ENCODE measurements around the gene TEX22.

Gene TEX22

GRCh38 chr14:105401699-105402098 is 3.4 kb downstream of the TEX22 start:
- TF ChIP-seq EZH2 (optimal IDR thresholded peaks at IDR 0.05; ENCODE audit: low read depth, low read length) (no peak), EZH2phosphoT487 (IDR thresholded peaks at IDR 0.05; ENCODE audit: low read length) (no peak), CTCF (IDR thresholded peaks at IDR 0.05; ENCODE audit: low read length) (no peak)
- Histone ChIP-seq H3K27ac (ENCODE audit: low read length) (no peak overlapping the region), H3K9me2 (replicated peaks; ENCODE audit: insufficient read depth, low read length) (no peaks in the 10 kb centered on the region), H3K9me3 (replicated peaks; ENCODE audit: insufficient read depth, low read length) (no peaks in the 10 kb centered on the region), H3K4me3 (ENCODE audit: low read length) (no peak overlapping the region), H3K4me2 (ENCODE audit: low read depth, low read length) (no peak overlapping the region), H3F3A (ENCODE audit: insufficient read depth, low read length) (no peaks in the 10 kb centered on the region), H4K20me1 (ENCODE audit: insufficient read depth, low read length) (no peaks in the 10 kb centered on the region), H3K27me3 (replicated peaks; ENCODE audit: insufficient read depth, low read length) (no peaks in the 10 kb centered on the region), H3K79me2 (ENCODE audit: low read length) (peaks cover 6% of the 10 kb centered on the region; the same call in 1 of the 2 replicates), H3K36me3 (replicated peaks; ENCODE audit: insufficient read depth, low read length) (no peaks in the 10 kb centered on the region), H3K9ac (ENCODE audit: low read length) (no peak overlapping the region), H2AFZ (ENCODE audit: low read length) (no peak overlapping the region), H3K4me1 (ENCODE audit: low read length) (no peaks in the 10 kb centered on the region)
- DNase-seq = no peak

- Histone ChIP-seq H3K4me2 (ENCODE audit: low read depth, low read length) (no peak overlapping the region), H3F3A (ENCODE audit: insufficient read depth, low read length) (no peaks in the 10 kb centered on the region), H3K36me3 (replicated peaks; ENCODE audit: insufficient read depth, low read length) (no peaks in the 10 kb centered on the region), H4K20me1 (ENCODE audit: insufficient read depth, low read length) (no peaks in the 10 kb centered on the region), H2AFZ (ENCODE audit: low read length) (no peak overlapping the region), H3K27ac (ENCODE audit: low read length) (no peak overlapping the region), H3K4me1 (ENCODE audit: low read length) (no peaks in the 10 kb centered on the region), H3K9me3 (replicated peaks; ENCODE audit: insufficient read depth, low read length) (no peaks in the 10 kb centered on the region), H3K4me3 (ENCODE audit: low read length) (no peak overlapping the region), H3K79me2 (ENCODE audit: low read length) (no peaks in the 10 kb centered on the region), H3K9me2 (replicated peaks; ENCODE audit: insufficient read depth, low read length) (no peaks in the 10 kb centered on the region), H3K27me3 (replicated peaks; ENCODE audit: insufficient read depth, low read length) (peaks cover 12% of the 10 kb centered on the region), H3K9ac (ENCODE audit: low read length) (no peak overlapping the region)
- no peak for DNase-seq
- TF ChIP-seq CTCF (IDR thresholded peaks at IDR 0.05; ENCODE audit: low read length) (no peak), EZH2 (optimal IDR thresholded peaks at IDR 0.05; ENCODE audit: low read depth, low read length) (no peak), EZH2phosphoT487 (IDR thresholded peaks at IDR 0.05; ENCODE audit: low read length) (no peak)
Observed at GRCh38 chr14:105408592-105408991, 10.3 kb downstream of the TEX22 start.

GRCh38 chr14:105409364-105409763 is 11.0 kb downstream of the TEX22 start:
- DNase-seq = no peak
- no peak overlapping the region for H3K27ac ChIP-seq (ENCODE audit: low read length)
- peaks cover 12% of the 10 kb centered on the region for H3K27me3 ChIP-seq (replicated peaks; ENCODE audit: insufficient read depth, low read length)
- no peak overlapping the region for H2AFZ ChIP-seq (ENCODE audit: low read length)
- no peaks in the 10 kb centered on the region for H3K4me1 ChIP-seq (ENCODE audit: low read length)
- H3K4me3 ChIP-seq (ENCODE audit: low read length) = no peak overlapping the region
- no peak for TF ChIP-seq CTCF (IDR thresholded peaks at IDR 0.05; ENCODE audit: low read length)
- TF ChIP-seq EZH2 (optimal IDR thresholded peaks at IDR 0.05; ENCODE audit: low read depth, low read length) = no peak
- no peak for TF ChIP-seq EZH2phosphoT487 (IDR thresholded peaks at IDR 0.05; ENCODE audit: low read length)
- H3F3A ChIP-seq (ENCODE audit: insufficient read depth, low read length) = no peaks in the 10 kb centered on the region
- H3K79me2 ChIP-seq (ENCODE audit: low read length) = no peaks in the 10 kb centered on the region
- no peak overlapping the region for H3K9ac ChIP-seq (ENCODE audit: low read length)
- no peaks in the 10 kb centered on the region for H3K9me2 ChIP-seq (replicated peaks; ENCODE audit: insufficient read depth, low read length)
- H3K9me3 ChIP-seq (replicated peaks; ENCODE audit: insufficient read depth, low read length) = no peaks in the 10 kb centered on the region
- H4K20me1 ChIP-seq (ENCODE audit: insufficient read depth, low read length) = no peaks in the 10 kb centered on the region
- no peaks in the 10 kb centered on the region for H3K36me3 ChIP-seq (replicated peaks; ENCODE audit: insufficient read depth, low read length)
- H3K4me2 ChIP-seq (ENCODE audit: low read depth, low read length) = no peak overlapping the region

All from MM.1S (cell line).